Activated naive CD8-positive, alpha-beta T cell treated with anti-CD3 and anti-CD28 coated beads for 36 hours (primary cell): Measurements from ENCODE around the gene DR1. TPM values are rescaled to one million over a fixed set of nuclear protein-coding genes. Genes with fewer than 3 reads are reported as not detected.
A peak's percentile ranks its signal among the peaks of the same experiment; 100 is the strongest.
"Not testable (repeated sequence)": the region's sequence is repeated elsewhere in the genome, so short reads cannot be mapped to it uniquely, and the experiment has no call there.

ENCODE experiments used
- DNase-seq: peaks from one replicate; pipeline ENCODE4 v3.0.0; 2021
- H3K27ac Mint-ChIP-seq: one replicate; pipeline ENCODE4 v1.8.0; 2022; ENCODE audit warnings: mild to moderate bottlenecking, moderate library complexity, mixed read lengths
- H3K27me3 Mint-ChIP-seq: one replicate; pipeline ENCODE4 v1.8.0; 2022; ENCODE audit warnings: mild to moderate bottlenecking, mixed read lengths
- H3K36me3 Mint-ChIP-seq: one replicate; pipeline ENCODE4 v1.8.0; 2021; ENCODE audit warnings: mild to moderate bottlenecking, mixed read lengths
- H3K4me1 Mint-ChIP-seq: one replicate; pipeline ENCODE4 v1.8.0; 2021; ENCODE audit warnings: mixed read lengths
- H3K4me3 Mint-ChIP-seq: one replicate; pipeline ENCODE4 v1.8.0; 2022; ENCODE audit warnings: mild to moderate bottlenecking, moderate library complexity, mixed read lengths
- H3K9me3 Mint-ChIP-seq: one replicate; pipeline ENCODE4 v1.8.0; 2022; ENCODE audit warnings: mixed read lengths
- total RNA-seq, 2 experiments: library from RNA; stranded (reverse); gene quantifications; one replicate each; pipeline ENCODE4 v1.2.3, GENCODE V29; 2021

Gene DR1
- total RNA-seq, 2 experiments from 2014 or later, result 86.6 to 92.0 TPM

DNA sequence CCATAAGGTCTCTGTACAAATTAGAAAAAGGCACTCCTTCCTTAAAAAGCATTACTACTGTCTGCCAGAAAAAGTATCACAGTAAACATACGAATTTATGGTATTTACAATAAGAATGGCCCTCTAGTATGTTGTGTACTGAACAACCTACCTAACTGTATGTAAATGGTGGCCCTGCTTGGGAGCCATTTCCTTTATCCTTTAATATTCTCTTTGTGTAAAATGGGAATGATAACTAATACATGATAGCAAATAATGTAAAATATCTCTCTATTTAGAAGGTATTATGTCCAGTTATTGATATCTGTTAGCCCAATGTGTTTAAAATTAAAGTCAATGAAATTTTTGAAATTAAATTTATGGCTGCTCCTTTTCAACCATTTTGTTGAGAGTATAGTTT lies 5.2 kb downstream of the DR1 start:
- no peak overlapping the region for H3K4me3 Mint-ChIP-seq
- no peak overlapping the region for H3K27ac Mint-ChIP-seq

GRCh38 chr1:93351346-93351745 lies 5.6 kb downstream of the DR1 start:
- Mint-ChIP-seq H3K4me1 (peaks cover 48% of the 10 kb centered on the region), H3K36me3 (peaks cover 34% of the 10 kb centered on the region)
- not testable (repeated sequence) for H3K27ac Mint-ChIP-seq, H3K4me3 Mint-ChIP-seq, H3K27me3 Mint-ChIP-seq, DNase-seq, H3K9me3 Mint-ChIP-seq

More for the DNA sequence above, 5.2 kb downstream of the DR1 start:
- peaks cover 47% of the 10 kb centered on the region for H3K4me1 Mint-ChIP-seq
- peaks cover 33% of the 10 kb centered on the region for H3K36me3 Mint-ChIP-seq
- no peaks in the 10 kb centered on the region for H3K27me3 Mint-ChIP-seq
- no peaks in the 10 kb centered on the region for H3K9me3 Mint-ChIP-seq
- DNase-seq, result no peak

- Mint-ChIP-seq H3K4me3 (no peak overlapping the region), H3K36me3 (peaks cover 33% of the 10 kb centered on the region)
These were observed 6.7 kb downstream of the DR1 start for GRCh38 chr1:93352376-93352775.

DNA sequence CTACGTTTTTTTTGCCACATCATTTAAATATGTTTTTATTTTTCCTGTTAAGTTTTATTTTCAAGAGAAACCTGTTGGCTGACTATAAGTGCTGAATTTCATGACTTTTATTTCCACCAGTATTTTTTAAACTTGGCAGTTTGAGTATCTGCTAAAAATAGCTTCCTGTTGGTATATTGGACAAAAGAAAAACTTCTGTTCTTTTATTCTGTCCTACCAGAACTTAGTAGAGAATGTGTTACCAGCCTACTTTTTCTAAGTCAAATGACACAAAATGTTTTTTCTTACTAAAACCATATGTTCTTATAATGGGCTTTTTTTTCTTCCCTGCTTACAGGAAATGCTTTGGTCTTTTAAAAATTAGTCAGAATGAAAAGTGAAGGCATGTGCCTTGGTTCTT lies 7.6 kb downstream of the DR1 start:
- Mint-ChIP-seq H3K4me1 (peaks cover 51% of the 10 kb centered on the region), H3K27ac (no peak overlapping the region), H3K9me3 (no peaks in the 10 kb centered on the region), H3K4me3 (no peak overlapping the region), H3K36me3 (peaks cover 36% of the 10 kb centered on the region), H3K27me3 (no peaks in the 10 kb centered on the region)
- no peak for DNase-seq

More at GRCh38 chr1:93352376-93352775, 6.7 kb downstream of the DR1 start:
- no peak for DNase-seq
- H3K4me1 Mint-ChIP-seq, result peaks cover 48% of the 10 kb centered on the region
- peak overlapping the region; percentile 38 for H3K27ac Mint-ChIP-seq
- H3K9me3 Mint-ChIP-seq, result no peaks in the 10 kb centered on the region
- H3K27me3 Mint-ChIP-seq, result no peaks in the 10 kb centered on the region

- no peaks in the 10 kb centered on the region for H3K9me3 Mint-ChIP-seq
- no peak overlapping the region for H3K4me3 Mint-ChIP-seq
- H3K27me3 Mint-ChIP-seq, result no peaks in the 10 kb centered on the region
- peaks cover 56% of the 10 kb centered on the region for H3K4me1 Mint-ChIP-seq
- no peak overlapping the region for H3K27ac Mint-ChIP-seq
- DNase-seq, result no peak
- H3K36me3 Mint-ChIP-seq, result peaks cover 38% of the 10 kb centered on the region
These were observed 9.0 kb downstream of the DR1 start for GRCh38 chr1:93354749-93355148.

DNA sequence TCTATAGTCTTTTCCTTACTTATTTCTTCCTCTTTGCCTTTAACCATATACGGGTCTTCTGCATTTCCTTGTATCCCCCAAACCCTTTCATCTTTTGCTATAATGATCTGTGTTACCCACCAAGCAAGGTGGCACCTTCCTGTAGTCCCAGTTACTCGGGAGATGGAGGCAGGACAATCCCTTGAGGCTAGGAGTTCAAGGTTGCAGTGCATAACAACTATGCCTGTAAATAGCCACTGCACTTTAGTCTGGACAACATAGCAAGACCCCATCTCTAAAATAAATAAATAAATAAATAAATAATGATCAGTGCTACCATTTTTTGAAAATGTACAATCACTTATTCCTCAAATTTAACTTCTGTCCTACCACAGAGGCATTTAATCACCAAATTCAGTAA lies 11.5 kb downstream of the DR1 start:
- no peak overlapping the region for H3K4me3 Mint-ChIP-seq
- peaks cover 36% of the 10 kb centered on the region for H3K36me3 Mint-ChIP-seq
- no peak for DNase-seq
- H3K27ac Mint-ChIP-seq, result no peak overlapping the region
- H3K4me1 Mint-ChIP-seq, result peaks cover 53% of the 10 kb centered on the region
- no peaks in the 10 kb centered on the region for H3K27me3 Mint-ChIP-seq
- no peaks in the 10 kb centered on the region for H3K9me3 Mint-ChIP-seq

DNA sequence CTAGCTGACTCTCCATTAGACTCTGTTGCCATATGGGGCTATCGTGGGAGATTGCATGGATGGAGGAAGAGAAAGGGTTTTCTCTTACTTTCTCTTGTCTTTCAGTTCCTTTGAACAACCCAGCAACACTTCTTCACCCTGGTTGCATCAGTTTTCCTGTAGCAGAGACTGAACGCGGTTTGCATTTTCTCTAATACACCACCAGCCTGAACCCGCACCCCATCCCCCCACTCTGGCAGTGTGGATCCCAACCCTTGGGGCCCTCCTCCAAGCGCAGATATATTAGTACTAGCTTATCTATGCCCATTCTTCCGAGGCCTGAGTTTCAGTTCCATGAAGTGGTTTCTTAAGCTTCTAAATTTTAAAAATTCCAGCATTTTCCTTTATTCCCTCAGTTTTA lies 12.6 kb downstream of the DR1 start:
- Mint-ChIP-seq H3K4me1 (peaks cover 50% of the 10 kb centered on the region), H3K4me3 (no peak overlapping the region), H3K9me3 (no peaks in the 10 kb centered on the region), H3K36me3 (peaks cover 35% of the 10 kb centered on the region), H3K27me3 (no peaks in the 10 kb centered on the region), H3K27ac (peak overlapping the region; percentile 36)
- no peak for DNase-seq

DNA sequence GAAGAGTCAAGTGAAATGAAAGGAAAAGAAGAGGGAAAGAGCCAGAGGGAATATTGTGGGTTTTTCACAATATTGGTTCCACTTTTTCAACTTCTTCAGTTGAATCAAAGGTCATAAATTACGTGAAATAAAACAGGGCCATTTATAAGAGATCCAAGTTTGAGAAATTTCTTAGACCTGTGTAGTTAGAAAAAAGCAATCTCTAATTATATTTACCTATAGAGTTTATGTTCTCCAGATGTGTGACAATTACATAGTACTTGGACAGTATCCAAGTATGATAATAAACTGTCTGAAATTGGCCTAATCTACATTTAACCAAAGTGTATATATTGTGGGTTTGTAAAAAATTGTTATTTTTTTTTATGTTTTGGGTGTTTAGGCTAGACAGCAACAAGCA lies 14.4 kb downstream of the DR1 start:
- H3K4me3 Mint-ChIP-seq, result no peak overlapping the region
- no peaks in the 10 kb centered on the region for H3K9me3 Mint-ChIP-seq
- H3K27me3 Mint-ChIP-seq, result no peaks in the 10 kb centered on the region
- H3K36me3 Mint-ChIP-seq, result peaks cover 45% of the 10 kb centered on the region
- peaks cover 43% of the 10 kb centered on the region for H3K4me1 Mint-ChIP-seq
- no peak overlapping the region for H3K27ac Mint-ChIP-seq
- DNase-seq, result no peak

GRCh38 chr1:93362237-93362636 lies 16.5 kb downstream of the DR1 start:
- peaks cover 37% of the 10 kb centered on the region for H3K4me1 Mint-ChIP-seq
- H3K27ac Mint-ChIP-seq, result no peak overlapping the region
- H3K27me3 Mint-ChIP-seq, result no peaks in the 10 kb centered on the region
- H3K36me3 Mint-ChIP-seq, result peaks cover 44% of the 10 kb centered on the region
- DNase-seq, result no peak
- H3K4me3 Mint-ChIP-seq, result no peak overlapping the region
- no peaks in the 10 kb centered on the region for H3K9me3 Mint-ChIP-seq

GRCh38 chr1:93365813-93366212 lies 20.1 kb downstream of the DR1 start:
- no peak overlapping the region for H3K27ac Mint-ChIP-seq
- H3K36me3 Mint-ChIP-seq, result peaks cover 39% of the 10 kb centered on the region
- no peaks in the 10 kb centered on the region for H3K9me3 Mint-ChIP-seq
- H3K4me1 Mint-ChIP-seq, result peaks cover 9% of the 10 kb centered on the region
- DNase-seq, result no peak
- H3K4me3 Mint-ChIP-seq, result no peak overlapping the region
- no peaks in the 10 kb centered on the region for H3K27me3 Mint-ChIP-seq

DNA sequence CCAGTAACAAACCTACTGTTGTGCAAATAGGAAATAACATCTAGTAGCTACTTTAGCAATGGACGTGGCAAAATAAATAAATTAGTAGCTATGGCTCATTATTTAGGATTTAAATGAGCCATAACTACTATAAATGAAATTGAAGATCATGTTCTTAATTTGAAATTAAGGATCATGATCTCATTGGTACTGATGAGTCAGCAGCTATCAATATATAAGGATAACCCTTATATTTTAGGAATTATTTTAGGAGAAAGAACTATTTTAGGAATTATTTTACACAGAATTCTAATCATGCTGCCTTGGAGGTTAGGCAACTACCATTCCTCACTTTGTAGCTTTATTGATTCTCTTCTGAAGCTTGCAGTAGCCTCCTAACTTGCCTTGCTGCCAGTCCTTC lies 24.0 kb downstream of the DR1 start:
- Mint-ChIP-seq H3K27me3 (no peaks in the 10 kb centered on the region), H3K9me3 (peaks cover 6% of the 10 kb centered on the region), H3K4me1 (no peaks in the 10 kb centered on the region), H3K36me3 (peaks cover 47% of the 10 kb centered on the region), H3K4me3 (no peak overlapping the region), H3K27ac (no peak overlapping the region)
- DNase-seq, result no peak

- peaks cover 31% of the 10 kb centered on the region for H3K9me3 Mint-ChIP-seq
- no peak for DNase-seq
- H3K36me3 Mint-ChIP-seq, result peaks cover 48% of the 10 kb centered on the region
- H3K4me1 Mint-ChIP-seq, result no peaks in the 10 kb centered on the region
- no peaks in the 10 kb centered on the region for H3K27me3 Mint-ChIP-seq
- H3K4me3 Mint-ChIP-seq, result no peak overlapping the region
- no peak overlapping the region for H3K27ac Mint-ChIP-seq
These were observed 28.8 kb downstream of the DR1 start for GRCh38 chr1:93374334-93375106.

DNA sequence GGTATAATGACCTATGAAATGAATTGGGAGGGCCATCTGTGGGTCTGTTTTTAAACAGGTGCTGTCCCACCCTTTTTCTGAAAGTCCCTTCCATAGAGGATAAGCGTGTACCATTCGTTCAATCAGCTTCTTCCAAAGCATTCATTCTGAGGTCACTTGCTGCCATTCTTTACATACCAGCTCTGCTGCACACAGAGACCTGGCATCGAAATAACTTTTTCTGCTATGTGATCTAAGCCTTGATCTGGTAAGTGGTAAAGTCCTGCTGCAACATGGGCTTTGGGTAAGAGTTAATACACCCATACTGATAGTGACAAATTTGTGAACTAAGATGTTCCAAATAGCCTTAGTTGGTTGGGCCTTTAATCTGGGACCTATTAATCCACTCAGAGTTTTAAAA lies 38.9 kb downstream of the DR1 start:
- Mint-ChIP-seq H3K27ac (no peak overlapping the region), H3K9me3 (peaks cover 25% of the 10 kb centered on the region), H3K4me3 (no peak overlapping the region), H3K27me3 (no peaks in the 10 kb centered on the region), H3K4me1 (no peaks in the 10 kb centered on the region), H3K36me3 (peaks cover 19% of the 10 kb centered on the region)
- no peak for DNase-seq

DNA sequence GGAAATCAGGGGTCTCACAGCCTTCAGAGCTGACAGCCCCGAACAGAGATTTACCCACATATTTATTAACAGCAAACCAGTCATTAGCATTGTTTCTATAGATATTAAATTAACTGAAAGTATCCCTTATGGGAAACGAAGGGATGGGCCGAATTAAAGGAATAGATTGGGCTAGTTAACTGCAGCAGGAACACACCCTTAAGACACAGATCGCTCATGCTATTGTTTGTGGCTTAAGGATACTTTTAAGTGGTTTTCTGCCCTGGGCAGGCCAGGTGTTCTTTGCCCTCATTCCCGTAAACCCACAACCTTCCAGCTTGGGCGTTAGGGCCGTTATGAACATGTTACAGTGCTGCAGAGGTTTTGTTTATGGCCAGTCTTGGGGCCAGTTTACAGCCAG lies 40.6 kb downstream of the DR1 start:
- H3K36me3 Mint-ChIP-seq, result peaks cover 19% of the 10 kb centered on the region
- DNase-seq, H3K4me3 Mint-ChIP-seq: not testable (repeated sequence)

GRCh38 chr1:93394514-93394913 lies 48.8 kb downstream of the DR1 start:
- H3K4me3 Mint-ChIP-seq, result no peak overlapping the region
- no peak overlapping the region for H3K27ac Mint-ChIP-seq
- no peaks in the 10 kb centered on the region for H3K9me3 Mint-ChIP-seq
- no peak for DNase-seq
- H3K4me1 Mint-ChIP-seq, result no peaks in the 10 kb centered on the region
- H3K27me3 Mint-ChIP-seq, result no peaks in the 10 kb centered on the region
- H3K36me3 Mint-ChIP-seq, result peaks cover 2% of the 10 kb centered on the region

More for the DNA sequence above, 40.6 kb downstream of the DR1 start:
- H3K9me3 Mint-ChIP-seq, result peaks cover 22% of the 10 kb centered on the region
- H3K4me1 Mint-ChIP-seq, H3K27ac Mint-ChIP-seq, H3K27me3 Mint-ChIP-seq: not testable (repeated sequence)

- H3K36me3 Mint-ChIP-seq, result no peaks in the 10 kb centered on the region
- no peaks in the 10 kb centered on the region for H3K9me3 Mint-ChIP-seq
- no peaks in the 10 kb centered on the region for H3K27me3 Mint-ChIP-seq
- no peaks in the 10 kb centered on the region for H3K4me1 Mint-ChIP-seq
- no peak overlapping the region for H3K4me3 Mint-ChIP-seq
- no peak for DNase-seq
- H3K27ac Mint-ChIP-seq, result no peak overlapping the region
These were observed 49.5 kb downstream of the DR1 start for GRCh38 chr1:93395195-93395594.
